A549 (cell line): ENCODE measurements around the gene PLPP6. TPM values are rescaled to one million over a fixed set of nuclear protein-coding genes. Genes with fewer than 3 reads are reported as not detected.
"Not testable (repeated sequence)": the region's sequence is repeated elsewhere in the genome, so short reads cannot be mapped to it uniquely, and the experiment has no call there.

Source experiments
- ATAC-seq, 2 experiments: fragments of 200-7000 bp in 1 of 2; fragments of >200 bp in 1 of 2; cut with Nextera tagmentation in 1 of 2; cut with Tn5 transposase in 1 of 2; 3 replicates each; pipeline versions ENCODE4 v1.8.0 to v1.9.1; 2018 to 2020; ENCODE audit warnings: mild to moderate bottlenecking in 1 of 2, moderate library complexity in 1 of 2
- CTCF ChIA-PET: fragments of 300-600 bp; sonication (Branson Sonifier 250); formaldehyde crosslinking; extraction: SDS; loops from one replicate; lab custom pipeline; 2021; ENCODE audit warnings: antibody characterized with exemption, inconsistent platforms; lab: Yijun Ruan, JAX
- POLR2A ChIA-PET: fragments of 350-600 bp; formaldehyde crosslinking; extraction: SDS; loops from one replicate; lab custom pipeline; 2021; ENCODE audit warnings: antibody characterized with exemption, inconsistent platforms; lab: Yijun Ruan, JAX
- DNase-seq, 2 experiments: peaks; one replicate each; pipeline versions ENCODE4 v3.0.0 to v3.0.0-alpha.2; 2011 to 2016; ENCODE audit warnings: low read depth in 1 of 2, low spot score in 1 of 2
- FAIRE-seq: peaks from 2 replicates; lab custom pipeline; 2011; peaks lifted over from hg19 to GRCh38; lab: Jason Lieb, UNC
- H3K27ac ChIP-seq, 2 experiments: fragments of >200 bp; sonication (Bioruptor Twin); formaldehyde crosslinking; 3 replicates each; pipeline ENCODE4 v1.5.1; 2016 to 2017
- H3K4me1 ChIP-seq: fragments of >200 bp; sonication (Bioruptor Twin); formaldehyde crosslinking; 3 replicates; pipeline ENCODE4 v1.6.1; 2016
- H3K4me2 ChIP-seq: fragments of >200 bp; sonication (Bioruptor Twin); formaldehyde crosslinking; 3 replicates; pipeline ENCODE4 v1.6.1; 2016
- H3K4me3 ChIP-seq: fragments of >200 bp; sonication (Bioruptor Twin); formaldehyde crosslinking; 3 replicates; pipeline ENCODE4 v1.5.1; 2016
- H3K9me3 ChIP-seq: fragments of >200 bp; sonication (Bioruptor Twin); formaldehyde crosslinking; 3 replicates; pipeline ENCODE4 v1.6.1; 2016
- CBX2 ChIP-seq: fragments of 200-600 bp; sonication (generic); IDR thresholded peaks from 2 replicates; pipeline ENCODE4 v1.6.1; 2016; ENCODE audit warnings: low read depth, mild to moderate bottlenecking, borderline replicate concordance
- CBX8 ChIP-seq: fragments of 200-600 bp; sonication (generic); IDR thresholded peaks from 2 replicates; pipeline ENCODE4 v1.6.1; 2016
- CHD2 ChIP-seq: fragments of 150-350 bp; IDR thresholded peaks from 2 replicates; pipeline ENCODE4 v1.6.1; 2014; ENCODE audit warnings: low read length; ENCODE audit not compliant: partially characterized antibody
- CHD4 ChIP-seq: fragments of 200-600 bp; sonication (generic); IDR thresholded peaks from 2 replicates; pipeline ENCODE4 v1.6.1; 2016; ENCODE audit warnings: antibody characterized with exemption, mild to moderate bottlenecking, borderline replicate concordance
- EHF ChIP-seq: fragments of 250-450 bp; sonication (Bioruptor Pico); IDR thresholded peaks from 2 replicates; pipeline ENCODE4 v1.5.0; 2020; ENCODE audit warnings: mild to moderate bottlenecking
- FOXS1 ChIP-seq: fragments of 250-450 bp; sonication (Bioruptor Pico); IDR thresholded peaks from 2 replicates; pipeline ENCODE4 v1.5.0; 2020; ENCODE audit warnings: mild to moderate bottlenecking, moderate library complexity
- HMGXB4 ChIP-seq: fragments of 250-450 bp; sonication (Bioruptor Pico); IDR thresholded peaks from 2 replicates; pipeline ENCODE4 v1.5.0; 2021; ENCODE audit warnings: mild to moderate bottlenecking, moderate library complexity, borderline replicate concordance
- HOXA7 ChIP-seq: fragments of 250-450 bp; sonication (Bioruptor Pico); IDR thresholded peaks from 2 replicates; pipeline ENCODE4 v1.5.0; 2020; ENCODE audit warnings: mild to moderate bottlenecking, moderate library complexity
- JUNB ChIP-seq: fragments of >200 bp; sonication (Bioruptor Twin); formaldehyde crosslinking; IDR thresholded peaks from 2 replicates; pipeline ENCODE4 v1.6.1; 2016
- KDM5A ChIP-seq: fragments of 200-600 bp; sonication (generic); IDR thresholded peaks from 2 replicates; pipeline ENCODE4 v1.6.1; 2016; ENCODE audit warnings: antibody characterized with exemption, mild to moderate bottlenecking
- MAZ ChIP-seq: fragments of 150-350 bp; IDR thresholded peaks from 2 replicates; pipeline ENCODE4 v1.6.1; 2014; ENCODE audit warnings: antibody characterized with exemption, low read depth, low read length, borderline replicate concordance
- NFE2L2 ChIP-seq: fragments of 150-350 bp; conservative IDR thresholded peaks from 2 replicates; pipeline ENCODE4 v1.6.1; 2014; ENCODE audit warnings: low read length
- POLR2AphosphoS2 ChIP-seq: conservative IDR thresholded peaks from 2 replicates; pipeline ENCODE4 v1.6.1; 2012; ENCODE audit warnings: low read length, improper control_type of control experiment, inconsistent platforms
- RARB ChIP-seq: fragments of 250-450 bp; sonication (Bioruptor Pico); IDR thresholded peaks from 2 replicates; pipeline ENCODE4 v1.8.0; 2021; ENCODE audit warnings: mild to moderate bottlenecking, moderate library complexity
- ZSCAN20 ChIP-seq: fragments of 250-450 bp; sonication (Bioruptor Pico); IDR thresholded peaks from 2 replicates; pipeline ENCODE4 v1.8.0; 2022; ENCODE audit warnings: mild to moderate bottlenecking, moderate library complexity
- WGBS: methylation state at CpG from one replicate; pipeline ENCODE4 v1.1.6; 2017; ENCODE audit errors: missing lambda C conversion rate; 5-methylcytosine and 5-hydroxymethylcytosine counted together
- polyA plus RNA-seq, 4 experiments: library from polyadenylated mRNA; depleted of rRNA in 3 of 4; stranded (reverse); fragments of >200 nt; fragmentation: RNase III in 1 of 4; extraction: RNeasy Plus Mini Kit Qiagen cat#74134 plus additional on column Dnase treatment in 1 of 4; gene quantifications; 2 replicates in 3 of 4; 3 replicates in 1 of 4; pipeline ENCODE4 v1.2.3, GENCODE V29; 2011 to 2017

The PLPP6 gene
- polyA plus RNA-seq, 2 of the 4 experiments (the other 2 are of a cell fraction) = 11.2 to 13.5 TPM

- ChIA-PET CTCF (interaction anchor here (0.7 to 1.4 kb wide), 3 partner anchors 13 to 263 kb away, joined by 3 to 4 read pairs (median 3); no protein-coding TSS in a partner anchor), POLR2A (no interaction called here)
- ATAC-seq = no peak
- WGBS = 48% methylated on average over 4 of the region's 4 CpGs
- no peak for TF ChIP-seq ZSCAN20 (CRISPR knock-in tag)
- TF ChIP-seq CHD2 = no peak
- no peak for TF ChIP-seq HMGXB4
- TF ChIP-seq NFE2L2 = no peak
- no peak for TF ChIP-seq CHD4
- TF ChIP-seq MAZ = no peak
- no peak for TF ChIP-seq CBX8
- no peak for FAIRE-seq
- Histone ChIP-seq H3K27ac (peak overlapping the region in 1 of 2 experiments; percentile 28; a peak in 1 of 6 replicates), H3K4me2 (peak overlapping the region; percentile 56), H3K9me3 (no peaks in the 10 kb centered on the region), H3K4me1 (peaks cover 23% of the 10 kb centered on the region; the same call in 2 of the 3 replicates), H3K4me3 (no peak overlapping the region)
- DNase-seq = peak in 1 of 2 experiments; percentile 22
Measured at GRCh38 chr9:4657426-4658159, 4.5 kb upstream of the PLPP6 start.

GRCh38 chr9:4660665-4661064 lies 1.4 kb upstream of the PLPP6 start:
- FAIRE-seq, DNase-seq, H3K27ac ChIP-seq, ATAC-seq, POLR2A ChIA-PET, H3K4me3 ChIP-seq, H3K9me3 ChIP-seq, H3K4me2 ChIP-seq: not testable (repeated sequence)
- peaks cover 52% of the 10 kb centered on the region for H3K4me1 ChIP-seq
- WGBS = 83% methylated on average over 5 of the region's 5 CpGs
- CTCF ChIA-PET = interaction anchor here (0.9 to 1.3 kb wide), 2 partner anchors 19 to 52 kb away, joined by 3 read pairs; partner anchors contain the start of gene CDC37L1

GRCh38 chr9:4661165-4661564 lies 929 bp upstream of the PLPP6 start:
- no peak for ATAC-seq
- Histone ChIP-seq H3K4me2 (peak overlapping the region; percentile 98; the same call in 2 of the 3 replicates), H3K27ac (no peak overlapping the region), H3K9me3 (no peaks in the 10 kb centered on the region), H3K4me1 (peaks cover 53% of the 10 kb centered on the region), H3K4me3 (no peak overlapping the region)
- TF ChIP-seq EHF (CRISPR knock-in tag) (no peak), KDM5A (no peak)
- ChIA-PET POLR2A (interaction anchor here (1.9 kb wide), 1 partner anchor 18 kb away, joined by 8 read pairs; the partner anchor contains the start of gene CDC37L1), CTCF (interaction anchor here (0.7 to 1.3 kb wide), 5 partner anchors 8 to 73 kb away, joined by 3 to 4 read pairs (median 3); partner anchors contain the start of gene CDC37L1)
- no peak for DNase-seq
- FAIRE-seq = no peak
- WGBS = 95% methylated on average over 1 of the region's 1 CpG

GRCh38 chr9:4661611-4662010 lies 483 bp upstream of the PLPP6 start:
- DNase-seq (no peak), FAIRE-seq (no peak), ATAC-seq (no peak)
- H3K27ac ChIP-seq = peak overlapping the region in 1 of 2 experiments; percentile 99; a peak in 1 of 6 replicates
- peak overlapping the region; percentile 84 for H3K4me3 ChIP-seq
- WGBS = 15% methylated on average over 5 of the region's 5 CpGs
- POLR2A ChIA-PET = interaction anchor here (1.9 kb wide), 1 partner anchor 18 kb away, joined by 8 read pairs; the partner anchor contains the start of gene CDC37L1
- no peak for TF ChIP-seq JUNB
- no peak for TF ChIP-seq POLR2AphosphoS2
- no peak for TF ChIP-seq FOXS1 (CRISPR knock-in tag)
- TF ChIP-seq RARB (CRISPR knock-in tag) = no peak
- TF ChIP-seq HOXA7 (CRISPR knock-in tag) = no peak
- no peak for TF ChIP-seq CBX2
- CTCF ChIA-PET = interaction anchor here (0.7 to 5.5 kb wide), 8 partner anchors 9 to 73 kb away, joined by 3 to 37 read pairs (median 3); partner anchors contain the start of gene CDC37L1
- H3K9me3 ChIP-seq = no peaks in the 10 kb centered on the region
- H3K4me2 ChIP-seq = peak overlapping the region; percentile 98
- peaks cover 53% of the 10 kb centered on the region for H3K4me1 ChIP-seq
